MCF 10A (cell line): ENCODE results near the gene SECISBP2. TPM values are rescaled to one million over a fixed set of nuclear protein-coding genes. Genes with fewer than 3 reads are reported as not detected.

Experiments
- BruUV-seq: library from RNA; stranded (reverse); fragments of 400-500 nt; replicated peaks from 2 replicates; lab custom pipeline; 2021; lab: Mats Ljungman, UMichigan
- CTCF ChIA-PET: fragments of 300-600 bp; sonication (Branson Sonifier 250); formaldehyde crosslinking; extraction: SDS; loops from one replicate; lab custom pipeline; 2021; ENCODE audit warnings: antibody characterized with exemption, inconsistent platforms; lab: Yijun Ruan, JAX
- POLR2A ChIA-PET: fragments of 300-600, 350-650 bp; sonication (Branson Sonifier 250); formaldehyde crosslinking; extraction: SDS; loops from one replicate; lab custom pipeline; 2020; ENCODE audit warnings: antibody characterized with exemption, inconsistent platforms; lab: Yijun Ruan, JAX
- DNase-seq: peaks from one replicate; pipeline ENCODE4 v3.0.0-alpha.2; 2018; ENCODE audit not compliant: unreplicated experiment
- H3K27ac Mint-ChIP-seq: one replicate; pipeline ENCODE4 v1.8.0; 2022; ENCODE audit warnings: mild to moderate bottlenecking, low read depth, mixed read lengths; ENCODE audit not compliant: unreplicated experiment
- H3K27me3 Mint-ChIP-seq: one replicate; pipeline ENCODE4 v1.8.0; 2022; ENCODE audit warnings: mixed read lengths; ENCODE audit not compliant: insufficient read depth, unreplicated experiment
- H3K36me3 Mint-ChIP-seq: one replicate; pipeline ENCODE4 v1.8.0; 2022; ENCODE audit warnings: mild to moderate bottlenecking, moderate library complexity, mixed read lengths; ENCODE audit not compliant: insufficient read depth, unreplicated experiment
- H3K4me1 Mint-ChIP-seq: one replicate; pipeline ENCODE4 v1.8.0; 2022; ENCODE audit warnings: mixed read lengths; ENCODE audit not compliant: insufficient read depth, unreplicated experiment
- H3K4me3 Mint-ChIP-seq: one replicate; pipeline ENCODE4 v1.8.0; 2022; ENCODE audit warnings: mild to moderate bottlenecking, moderate library complexity, mixed read lengths; ENCODE audit not compliant: unreplicated experiment
- H3K9me3 Mint-ChIP-seq: one replicate; pipeline ENCODE4 v1.8.0; 2022; ENCODE audit warnings: mixed read lengths; ENCODE audit not compliant: unreplicated experiment
- intact Hi-C: fragments of 100-400 bp; cut with micrococcal nuclease; formaldehyde crosslinking; loops from 2 replicates; pipeline ENCODE4 v1.14.1; 2022
- total RNA-seq: library from RNA; stranded (reverse); gene quantifications from 2 replicates; pipeline ENCODE4 v1.2.3, GENCODE V29; 2022
- TF ChIP-seq, protein P1 (sequence below): fragments of 200-600 bp; IDR thresholded peaks from one replicate; pipeline ENCODE4 v1.8.0; 2022; ENCODE audit warnings: antibody characterized with exemption, mild to moderate bottlenecking; ENCODE audit not compliant: unreplicated experiment

SECISBP2 gene
- total RNA-seq, 1 experiment from 2014 or later, result 38.9 TPM

- Mint-ChIP-seq H3K4me1 (peaks cover 4% of the 10 kb centered on the region), H3K27me3 (no peaks in the 10 kb centered on the region), H3K27ac (no peak overlapping the region), H3K9me3 (no peaks in the 10 kb centered on the region), H3K4me3 (no peak overlapping the region), H3K36me3 (no peaks in the 10 kb centered on the region)
- POLR2A ChIA-PET, result no interaction called here
- BruUV-seq, result no TSS peak
- CTCF ChIA-PET, result interaction anchor here (1.1 kb wide), 1 partner anchor 164 kb away, joined by 4 read pairs; no protein-coding TSS in a partner anchor
- intact Hi-C loops, result no loop called here
- TF ChIP-seq, protein P1, sequence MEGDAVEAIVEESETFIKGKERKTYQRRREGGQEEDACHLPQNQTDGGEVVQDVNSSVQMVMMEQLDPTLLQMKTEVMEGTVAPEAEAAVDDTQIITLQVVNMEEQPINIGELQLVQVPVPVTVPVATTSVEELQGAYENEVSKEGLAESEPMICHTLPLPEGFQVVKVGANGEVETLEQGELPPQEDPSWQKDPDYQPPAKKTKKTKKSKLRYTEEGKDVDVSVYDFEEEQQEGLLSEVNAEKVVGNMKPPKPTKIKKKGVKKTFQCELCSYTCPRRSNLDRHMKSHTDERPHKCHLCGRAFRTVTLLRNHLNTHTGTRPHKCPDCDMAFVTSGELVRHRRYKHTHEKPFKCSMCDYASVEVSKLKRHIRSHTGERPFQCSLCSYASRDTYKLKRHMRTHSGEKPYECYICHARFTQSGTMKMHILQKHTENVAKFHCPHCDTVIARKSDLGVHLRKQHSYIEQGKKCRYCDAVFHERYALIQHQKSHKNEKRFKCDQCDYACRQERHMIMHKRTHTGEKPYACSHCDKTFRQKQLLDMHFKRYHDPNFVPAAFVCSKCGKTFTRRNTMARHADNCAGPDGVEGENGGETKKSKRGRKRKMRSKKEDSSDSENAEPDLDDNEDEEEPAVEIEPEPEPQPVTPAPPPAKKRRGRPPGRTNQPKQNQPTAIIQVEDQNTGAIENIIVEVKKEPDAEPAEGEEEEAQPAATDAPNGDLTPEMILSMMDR, result no peak
- no peak for DNase-seq
Observed at GRCh38 chr9:89384783-89385182, 66.5 kb downstream of the SECISBP2 start.

GRCh38 chr9:89386206-89386605 lies 67.9 kb downstream of the SECISBP2 start:
- ChIA-PET POLR2A (interaction anchor here (0.6 kb wide), 1 partner anchor 156 kb away, joined by 4 read pairs; no protein-coding TSS in a partner anchor), CTCF (interaction anchor here (0.7 to 1.1 kb wide), 2 partner anchors 163 to 1711 kb away, joined by 3 to 4 read pairs; no protein-coding TSS in a partner anchor)
- TF ChIP-seq, protein P1, result no peak
- no peak overlapping the region for H3K4me3 Mint-ChIP-seq
- H3K36me3 Mint-ChIP-seq, result no peaks in the 10 kb centered on the region
- BruUV-seq, result no TSS peak
- intact Hi-C loops, result no loop called here
- H3K9me3 Mint-ChIP-seq, result no peaks in the 10 kb centered on the region
- DNase-seq, result no peak
- peaks cover 4% of the 10 kb centered on the region for H3K4me1 Mint-ChIP-seq
- H3K27ac Mint-ChIP-seq, result no peak overlapping the region
- no peaks in the 10 kb centered on the region for H3K27me3 Mint-ChIP-seq

DNA sequence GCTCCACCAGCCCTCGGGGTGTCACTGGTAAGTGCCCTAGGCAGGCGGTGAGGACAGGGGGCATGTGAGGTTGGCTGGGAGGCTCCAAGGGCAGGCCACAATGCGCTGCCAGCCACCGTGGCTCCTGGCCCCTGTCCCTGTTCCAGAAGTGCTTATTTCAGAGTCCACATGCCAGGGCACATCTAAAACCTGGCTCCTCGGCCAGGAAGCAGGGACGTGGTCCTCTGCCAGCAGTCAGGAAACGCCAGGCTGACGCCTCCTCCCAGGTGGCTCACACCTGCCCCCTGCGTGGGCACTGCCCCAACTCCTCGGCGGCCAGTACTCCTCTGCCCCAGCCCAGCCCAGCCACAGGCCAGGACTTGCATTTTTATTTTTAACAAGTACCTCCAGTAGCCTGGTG lies 68.5 kb downstream of the SECISBP2 start:
- no TSS peak for BruUV-seq
- Mint-ChIP-seq H3K27me3 (no peaks in the 10 kb centered on the region), H3K9me3 (no peaks in the 10 kb centered on the region), H3K27ac (no peak overlapping the region), H3K36me3 (peaks cover 5% of the 10 kb centered on the region), H3K4me1 (peaks cover 4% of the 10 kb centered on the region), H3K4me3 (no peak overlapping the region)
- intact Hi-C loops, result no loop called here
- CTCF ChIA-PET, result no interaction called here
- POLR2A ChIA-PET, result no interaction called here
- peak; percentile 32 for DNase-seq
- TF ChIP-seq, protein P1, result no peak

DNA sequence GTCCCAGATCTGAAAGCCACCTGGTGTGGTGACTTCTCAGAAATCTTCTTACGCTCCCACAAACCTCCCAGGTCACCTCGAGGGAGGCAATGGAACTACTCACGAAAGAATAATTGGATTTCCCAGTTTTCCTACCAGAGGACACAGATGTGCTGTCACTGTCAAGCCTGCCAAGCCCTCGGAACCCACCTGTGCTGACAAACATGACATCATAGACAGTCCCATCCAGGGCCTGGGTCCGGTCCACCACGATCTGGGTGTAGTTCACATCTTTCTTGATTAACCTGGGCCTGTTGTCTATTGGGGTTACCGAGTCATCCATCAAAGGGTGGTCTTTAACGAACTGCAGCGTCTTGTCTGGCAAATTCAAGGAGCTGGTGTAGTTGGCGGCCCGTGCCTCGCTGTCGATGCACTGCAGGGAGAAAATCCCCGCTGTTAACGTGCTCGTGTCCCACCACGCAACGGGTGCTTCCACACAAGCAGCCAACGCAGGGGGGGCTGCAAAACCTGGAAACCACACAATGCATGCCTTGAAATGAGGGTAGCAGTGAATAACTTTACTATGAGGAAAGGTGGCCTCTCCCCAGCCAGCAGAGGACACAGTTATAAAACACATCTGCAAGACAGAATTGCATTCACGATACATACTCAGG lies 69.0 kb downstream of the SECISBP2 start:
- Mint-ChIP-seq H3K27me3 (no peaks in the 10 kb centered on the region), H3K4me3 (no peak overlapping the region), H3K4me1 (peaks cover 4% of the 10 kb centered on the region), H3K9me3 (no peaks in the 10 kb centered on the region), H3K27ac (peak overlapping the region; percentile 54), H3K36me3 (peaks cover 8% of the 10 kb centered on the region)
- DNase-seq, result no peak
- ChIA-PET POLR2A (interaction anchor here (0.7 to 1.6 kb wide), 9 partner anchors 26 to 169 kb away, joined by 3 to 7 read pairs (median 4); partner anchors contain the start of gene SECISBP2), CTCF (interaction anchor here (0.6 to 1.0 kb wide), 4 partner anchors 36 to 161 kb away, joined by 3 to 4 read pairs (median 3); no protein-coding TSS in a partner anchor)
- BruUV-seq, result no TSS peak
- TF ChIP-seq, protein P1, result no peak
- intact Hi-C loops, result no loop called here
